Naive thymus-derived CD4-positive, alpha-beta T cell (primary cell): ENCODE data around the gene PDP2. TPM values are rescaled to one million over a fixed set of nuclear protein-coding genes. Genes with fewer than 3 reads are reported as not detected.

Experiments
- ATAC-seq: fragments of 150-1000 bp; cut with Tn5 transposase; 2 replicates; pipeline ENCODE4 v1.10.0; 2021; ENCODE audit warnings: mild to moderate bottlenecking, moderate library complexity
- CTCF ChIA-PET: fragments of 350-600 bp; sonication (Branson Sonifier 250); formaldehyde crosslinking; loops from one replicate; lab custom pipeline; 2021; ENCODE audit warnings: antibody characterized with exemption; lab: Charles Lee
- POLR2A ChIA-PET: fragments of 350-600 bp; sonication (Branson Sonifier 250); formaldehyde crosslinking; loops from one replicate; lab custom pipeline; 2021; ENCODE audit warnings: antibody characterized with exemption, inconsistent platforms; lab: Charles Lee
- DNase-seq, 9 donors: peaks; one replicate each; pipeline versions ENCODE4 v3.0.0 to v3.0.0-alpha.2; 2020 to 2022; ENCODE audit warnings: mixed read lengths in 1 of 9
- H3K27ac ChIP-seq: one replicate; pipeline ENCODE4 v1.7.0; 2013; ENCODE audit warnings: mild to moderate bottlenecking, low read depth, low read length, moderate library complexity
- H3K27me3 ChIP-seq, 2 donors: one replicate each; pipeline ENCODE4 v1.7.0; 2013; ENCODE audit warnings: low read length in 2 of 2, mild to moderate bottlenecking in 2 of 2, moderate library complexity in 2 of 2; ENCODE audit not compliant: control insufficient read depth in 2 of 2, insufficient read depth in 2 of 2
- H3K36me3 ChIP-seq, 3 experiments: 1 replicate in 2 of 3; 2 replicates in 1 of 3; pipeline ENCODE4 v1.7.0; 2013; ENCODE audit warnings: low read length in 3 of 3, mild to moderate bottlenecking in 3 of 3, moderate library complexity in 1 of 3; ENCODE audit not compliant: insufficient read depth in 3 of 3, control insufficient read depth in 2 of 3
- H3K4me1 ChIP-seq, 2 donors: one replicate each; pipeline ENCODE4 v1.7.0; 2013; ENCODE audit warnings: low read length in 2 of 2, mild to moderate bottlenecking in 2 of 2, moderate library complexity in 1 of 2; ENCODE audit not compliant: control insufficient read depth in 2 of 2, insufficient read depth in 2 of 2
- H3K4me3 ChIP-seq: 2 replicates; pipeline ENCODE4 v1.7.0; 2013; ENCODE audit warnings: mild to moderate bottlenecking, low read length
- H3K9me3 ChIP-seq, 3 experiments: 1 replicate in 2 of 3; 2 replicates in 1 of 3; pipeline ENCODE4 v1.7.0; 2013; ENCODE audit warnings: low read length in 3 of 3; ENCODE audit not compliant: control insufficient read depth in 2 of 3
- H3K27ac Mint-ChIP-seq, 9 donors: one replicate each; pipeline ENCODE4 v1.8.0; 2020 to 2022; ENCODE audit warnings: mixed read lengths in 9 of 9, mild to moderate bottlenecking in 8 of 9, moderate library complexity in 5 of 9, inconsistent platforms in 2 of 9
- H3K27me3 Mint-ChIP-seq, 5 donors: one replicate each; pipeline ENCODE4 v1.8.0; 2021 to 2022; ENCODE audit warnings: mixed read lengths in 5 of 5, mild to moderate bottlenecking in 1 of 5
- H3K36me3 Mint-ChIP-seq, 5 donors: one replicate each; pipeline ENCODE4 v1.8.0; 2020 to 2022; ENCODE audit warnings: mixed read lengths in 5 of 5, mild to moderate bottlenecking in 3 of 5, inconsistent platforms in 1 of 5
- H3K4me1 Mint-ChIP-seq, 7 donors: one replicate each; pipeline ENCODE4 v1.8.0; 2020 to 2022; ENCODE audit warnings: mixed read lengths in 7 of 7, mild to moderate bottlenecking in 3 of 7, inconsistent platforms in 1 of 7
- H3K4me3 Mint-ChIP-seq, 10 donors: one replicate each; pipeline ENCODE4 v1.8.0; 2020 to 2022; ENCODE audit warnings: mild to moderate bottlenecking in 10 of 10, mixed read lengths in 10 of 10, moderate library complexity in 6 of 10, inconsistent platforms in 2 of 10
- H3K9me3 Mint-ChIP-seq, 11 donors: one replicate each; pipeline ENCODE4 v1.8.0; 2020 to 2022; ENCODE audit warnings: mixed read lengths in 11 of 11, mild to moderate bottlenecking in 4 of 11, inconsistent platforms in 1 of 11, moderate library complexity in 1 of 11
- intact Hi-C, 2 donors: fragments of 100-400 bp; cut with micrococcal nuclease; formaldehyde crosslinking; loops; one replicate each; pipeline ENCODE4 v1.15.1; 2023
- polyA plus RNA-seq, 2 donors: library from polyadenylated mRNA; unstranded; fragments of 300-500 nt; fragmentation: Illumina TruSeq; gene quantifications; one replicate each; pipeline ENCODE4 v1.2.3, GENCODE V29; 2021
- total RNA-seq, 6 experiments: library from RNA in 5 of 6; stranded (reverse) in 5 of 6; gene quantifications; 1 replicate in 5 of 6; 2 replicates in 1 of 6; pipeline ENCODE4 v1.2.3 and lab custom pipeline; 2021 to 2026

Gene PDP2
- total and polyA plus RNA-seq, 7 experiments from 2014 or later: 1.6 to 24.0 (median 6.5) TPM

GRCh38 chr16:66874079-66874775 is 6.1 kb upstream of the PDP2 start:
- no peak overlapping the region for H3K27ac ChIP-seq
- CTCF ChIA-PET: interaction anchor here (0.6 to 1.5 kb wide), 5 partner anchors 32 to 943 kb away, joined by 3 to 4 read pairs (median 3); no protein-coding TSS in a partner anchor

GRCh38 chr16:66878067-66878466 is 2.2 kb upstream of the PDP2 start:
- Histone ChIP-seq H3K27me3 (no peaks in the 10 kb centered on the region), H3K9me3 (no peaks in the 10 kb centered on the region), H3K4me3 (no peak overlapping the region), H3K4me1 (peaks cover 4 to 12% of the 10 kb centered on the region in 2 donors), H3K36me3 (peaks cover 0 to 6% (median 0%) of the 10 kb centered on the region in 3 experiments), H3K27ac (no peak overlapping the region)
- POLR2A ChIA-PET: interaction anchor here (3.8 kb wide), 1 partner anchor 48 kb away, joined by 21 read pairs; the partner anchor contains the start of gene NAE1
- H3K36me3 Mint-ChIP-seq: peaks cover 0 to 2% (median 0%) of the 10 kb centered on the region in 5 donors
- ATAC-seq (no peak), DNase-seq (peak in 1 of 9 donors; percentile 67)
- CTCF ChIA-PET: no interaction called here
- H3K4me3 Mint-ChIP-seq: peak overlapping the region in 7 of 10 donors; percentile 15 to 75 (median 56)
- H3K27ac Mint-ChIP-seq: peak overlapping the region in 2 of 9 donors; percentile 31 to 46
- H3K9me3 Mint-ChIP-seq: no peaks in the 10 kb centered on the region
- peaks cover 17 to 65% (median 31%) of the 10 kb centered on the region in 7 donors for H3K4me1 Mint-ChIP-seq
- intact Hi-C loops: no loop called here
- no peaks in the 10 kb centered on the region for H3K27me3 Mint-ChIP-seq

More at GRCh38 chr16:66874079-66874775, 6.1 kb upstream of the PDP2 start:
- no peaks in the 10 kb centered on the region for H3K27me3 ChIP-seq
- H3K4me1 ChIP-seq: peaks cover 5 to 6% of the 10 kb centered on the region in 2 donors
- Mint-ChIP-seq H3K27ac (peak overlapping the region in 5 of 9 donors; percentile 38 to 95 (median 70)), H3K36me3 (no peaks in the 10 kb centered on the region), H3K9me3 (no peaks in the 10 kb centered on the region), H3K4me3 (peak overlapping the region in 7 of 10 donors; percentile 8 to 72 (median 42)), H3K4me1 (peaks cover 7 to 57% (median 18%) of the 10 kb centered on the region in 7 donors), H3K27me3 (no peaks in the 10 kb centered on the region)
- ATAC-seq: no peak
- peak in 2 of 9 donors; percentile 1 to 37 for DNase-seq
- no peaks in the 10 kb centered on the region for H3K36me3 ChIP-seq
- no peaks in the 10 kb centered on the region for H3K9me3 ChIP-seq
- intact Hi-C loops: loop anchor here (5.0 kb wide), 3 partner anchors 122 to 397 kb away; partner anchors contain the start of gene DYNC1LI2 (in 1 of the 2)
- H3K4me3 ChIP-seq: no peak overlapping the region
- POLR2A ChIA-PET: interaction anchor here (0.5 kb wide), 1 partner anchor 148 kb away, joined by 4 read pairs; no protein-coding TSS in a partner anchor

- intact Hi-C loops: loop anchor here (5.0 kb wide), 2 partner anchors 51 to 329 kb away; partner anchors contain the start of genes CIAO2B (in 2 of the 2), CKLF (in 1 of the 2) and TK2 (in 1 of the 2)
- Histone ChIP-seq H3K27ac (peak overlapping the region; percentile 67), H3K4me1 (peaks cover 4 to 12% of the 10 kb centered on the region in 2 donors), H3K9me3 (no peaks in the 10 kb centered on the region), H3K36me3 (peaks cover 0 to 26% (median 0%) of the 10 kb centered on the region in 3 experiments), H3K27me3 (no peaks in the 10 kb centered on the region), H3K4me3 (peak overlapping the region; percentile 86)
- Mint-ChIP-seq H3K4me1 (peaks cover 20 to 52% (median 31%) of the 10 kb centered on the region in 7 donors), H3K4me3 (peak overlapping the region; percentile 77 to 100 (median 96)), H3K9me3 (no peaks in the 10 kb centered on the region), H3K27ac (peak overlapping the region in 3 of 9 donors; percentile 18 to 89 (median 76)), H3K27me3 (no peaks in the 10 kb centered on the region), H3K36me3 (peaks cover 0 to 17% (median 4%) of the 10 kb centered on the region in 5 donors)
- ATAC-seq (no peak), DNase-seq (peak in 1 of 9 donors; percentile 40)
- POLR2A ChIA-PET: interaction anchor here (0.7 to 3.8 kb wide), 4 partner anchors 12 to 51 kb away, joined by 3 to 21 read pairs (median 3); partner anchors contain the start of gene NAE1
- CTCF ChIA-PET: interaction anchor here (1.0 to 3.4 kb wide), 5 partner anchors 8 to 51 kb away, joined by 3 to 26 read pairs (median 4); partner anchors contain the start of gene NAE1
These were observed 701 bp downstream of the PDP2 start for GRCh38 chr16:66881014-66881417.

GRCh38 chr16:66881560-66881959 is 1.2 kb downstream of the PDP2 start:
- Mint-ChIP-seq H3K27ac (peak overlapping the region in 3 of 9 donors; percentile 32 to 89 (median 48)), H3K4me1 (peaks cover 20 to 54% (median 33%) of the 10 kb centered on the region in 7 donors), H3K9me3 (no peaks in the 10 kb centered on the region), H3K36me3 (peaks cover 0 to 19% (median 4%) of the 10 kb centered on the region in 5 donors), H3K4me3 (peak overlapping the region; percentile 29 to 100 (median 94)), H3K27me3 (no peaks in the 10 kb centered on the region)
- H3K36me3 ChIP-seq: peaks cover 0 to 30% (median 0%) of the 10 kb centered on the region in 3 experiments
- peaks cover 4 to 12% of the 10 kb centered on the region in 2 donors for H3K4me1 ChIP-seq
- ChIA-PET POLR2A (interaction anchor here (0.7 to 3.8 kb wide), 2 partner anchors 11 to 51 kb away, joined by 3 to 21 read pairs; partner anchors contain the start of gene NAE1), CTCF (interaction anchor here (1.1 to 3.4 kb wide), 4 partner anchors 9 to 22 kb away, joined by 3 to 26 read pairs (median 4); no protein-coding TSS in a partner anchor)
- DNase-seq (no peak), ATAC-seq (no peak)
- no peaks in the 10 kb centered on the region for H3K27me3 ChIP-seq
- H3K4me3 ChIP-seq: no peak overlapping the region
- H3K9me3 ChIP-seq: no peaks in the 10 kb centered on the region
- H3K27ac ChIP-seq: no peak overlapping the region
- intact Hi-C loops: loop anchor here (5.0 kb wide), 2 partner anchors 51 to 329 kb away; partner anchors contain the start of genes CIAO2B (in 2 of the 2), CKLF (in 1 of the 2) and TK2 (in 1 of the 2)

- Mint-ChIP-seq H3K27ac (peak overlapping the region in 2 of 9 donors; percentile 12 to 48), H3K4me1 (peaks cover 22 to 59% (median 37%) of the 10 kb centered on the region in 7 donors), H3K9me3 (no peaks in the 10 kb centered on the region), H3K36me3 (peaks cover 0 to 20% (median 4%) of the 10 kb centered on the region in 5 donors), H3K4me3 (peak overlapping the region in 9 of 10 donors; percentile 51 to 100 (median 92)), H3K27me3 (no peaks in the 10 kb centered on the region)
- POLR2A ChIA-PET: interaction anchor here (0.6 to 3.8 kb wide), 6 partner anchors 9 to 273 kb away, joined by 3 to 21 read pairs (median 4); partner anchors contain the start of gene NAE1
- no peak for ATAC-seq
- CTCF ChIA-PET: interaction anchor here (0.6 to 3.4 kb wide), 4 partner anchors 9 to 51 kb away, joined by 4 to 26 read pairs (median 6); partner anchors contain the start of gene NAE1
- intact Hi-C loops: loop anchor here (5.0 kb wide), 2 partner anchors 50 to 330 kb away; partner anchors contain the start of genes CIAO2B (in 2 of the 2), CKLF (in 1 of the 2) and TK2 (in 1 of the 2)
- H3K27me3 ChIP-seq: no peaks in the 10 kb centered on the region
- peaks cover 0 to 34% (median 0%) of the 10 kb centered on the region in 3 experiments for H3K36me3 ChIP-seq
- H3K4me3 ChIP-seq: no peak overlapping the region
- H3K9me3 ChIP-seq: no peaks in the 10 kb centered on the region
- H3K4me1 ChIP-seq: peaks cover 4 to 12% of the 10 kb centered on the region in 2 donors
- no peak for DNase-seq
- H3K27ac ChIP-seq: no peak overlapping the region
These were observed 1.7 kb downstream of the PDP2 start for GRCh38 chr16:66881964-66882508.
